Activated B cell treated with CpG ODN at 0.5 μM for 24 hours (primary cell): Measurements from ENCODE around the gene PCDHA5. TPM values are rescaled to one million over a fixed set of nuclear protein-coding genes. Genes with fewer than 3 reads are reported as not detected.
"Not testable (repeated sequence)": the region's sequence is repeated elsewhere in the genome, so short reads cannot be mapped to it uniquely, and the experiment has no call there.

ENCODE experiments used
- ATAC-seq: fragments of 200-7000 bp; cut with Tn5 transposase; one replicate; pipeline ENCODE4 v1.10.0; 2021; ENCODE audit warnings: low read depth, mild to moderate bottlenecking, moderate library complexity
- CTCF ChIA-PET: fragments of 350-600 bp; sonication (Branson Sonifier 250); formaldehyde crosslinking; loops from one replicate; lab custom pipeline; 2021; ENCODE audit warnings: antibody characterized with exemption; lab: Charles Lee
- POLR2A ChIA-PET: fragments of 350-600 bp; sonication (Branson Sonifier 250); formaldehyde crosslinking; loops from one replicate; lab custom pipeline; 2021; ENCODE audit warnings: antibody characterized with exemption; lab: Charles Lee
- DNase-seq: peaks from one replicate; pipeline ENCODE4 v3.0.0; 2022
- H3K27ac Mint-ChIP-seq: one replicate; pipeline ENCODE4 v1.8.0; 2020; ENCODE audit warnings: mixed read lengths
- H3K27me3 Mint-ChIP-seq: one replicate; pipeline ENCODE4 v1.8.0; 2021; ENCODE audit warnings: mixed read lengths
- H3K36me3 Mint-ChIP-seq: one replicate; pipeline ENCODE4 v1.8.0; 2021; ENCODE audit warnings: low read depth, mixed read lengths
- H3K4me1 Mint-ChIP-seq: one replicate; pipeline ENCODE4 v1.8.0; 2021; ENCODE audit warnings: mixed read lengths
- H3K4me3 Mint-ChIP-seq: one replicate; pipeline ENCODE4 v1.8.0; 2020; ENCODE audit warnings: mild to moderate bottlenecking, mixed read lengths
- H3K9me3 Mint-ChIP-seq: one replicate; pipeline ENCODE4 v1.8.0; 2020; ENCODE audit warnings: mixed read lengths
- CTCF ChIP-seq: fragments of 200-600 bp; IDR thresholded peaks from one replicate; pipeline ENCODE4 v1.8.0; 2022; ENCODE audit warnings: antibody characterized with exemption, mild to moderate bottlenecking
- intact Hi-C: fragments of 100-400 bp; cut with micrococcal nuclease; formaldehyde crosslinking; loops from one replicate; pipeline ENCODE4 v1.15.1; 2024
- total RNA-seq: library from RNA; stranded (reverse); gene quantifications from 2 replicates; pipeline ENCODE4 v1.2.3, GENCODE V29; 2022

PCDHA5 gene
- total RNA-seq, 1 donor from 2014 or later = not detected

DNA sequence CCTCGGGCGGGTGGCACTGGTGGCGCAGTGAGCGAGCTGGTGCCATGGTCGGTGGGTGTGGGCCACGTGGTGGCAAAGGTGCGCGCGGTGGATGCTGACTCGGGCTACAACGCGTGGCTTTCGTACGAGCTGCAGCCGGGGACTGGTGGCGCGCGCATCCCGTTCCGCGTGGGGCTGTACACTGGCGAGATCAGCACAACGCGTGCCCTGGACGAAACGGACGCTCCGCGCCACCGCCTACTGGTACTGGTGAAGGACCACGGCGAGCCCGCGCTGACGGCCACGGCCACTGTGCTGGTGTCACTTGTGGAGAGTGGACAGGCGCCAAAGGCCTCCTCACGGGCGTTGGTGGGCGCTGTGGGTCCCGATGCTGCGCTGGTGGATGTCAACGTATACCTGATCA lies 12.5 kb upstream of the PCDHA5 start:
- no peak for DNase-seq
- POLR2A ChIA-PET = no interaction called here
- Mint-ChIP-seq H3K4me1 (no peaks in the 10 kb centered on the region), H3K36me3 (no peaks in the 10 kb centered on the region), H3K27ac (no peak overlapping the region), H3K27me3 (peaks cover 8% of the 10 kb centered on the region), H3K9me3 (peaks cover 22% of the 10 kb centered on the region), H3K4me3 (no peak overlapping the region)
- intact Hi-C loops = no loop called here
- ATAC-seq = no peak
- CTCF ChIA-PET = no interaction called here
- no peak for TF ChIP-seq CTCF

GRCh38 chr5:140822281-140822629 lies 842 bp downstream of the PCDHA5 start:
- POLR2A ChIA-PET = no interaction called here
- TF ChIP-seq CTCF = no peak
- H3K4me1 Mint-ChIP-seq = no peaks in the 10 kb centered on the region
- intact Hi-C loops = no loop called here
- CTCF ChIA-PET = no interaction called here
- no peak overlapping the region for H3K27ac Mint-ChIP-seq
- H3K9me3 Mint-ChIP-seq = peaks cover 3% of the 10 kb centered on the region
- ATAC-seq (no peak), DNase-seq (no peak)
- H3K4me3 Mint-ChIP-seq = no peak overlapping the region
- peaks cover 8% of the 10 kb centered on the region for H3K27me3 Mint-ChIP-seq
- H3K36me3 Mint-ChIP-seq = no peaks in the 10 kb centered on the region

DNA sequence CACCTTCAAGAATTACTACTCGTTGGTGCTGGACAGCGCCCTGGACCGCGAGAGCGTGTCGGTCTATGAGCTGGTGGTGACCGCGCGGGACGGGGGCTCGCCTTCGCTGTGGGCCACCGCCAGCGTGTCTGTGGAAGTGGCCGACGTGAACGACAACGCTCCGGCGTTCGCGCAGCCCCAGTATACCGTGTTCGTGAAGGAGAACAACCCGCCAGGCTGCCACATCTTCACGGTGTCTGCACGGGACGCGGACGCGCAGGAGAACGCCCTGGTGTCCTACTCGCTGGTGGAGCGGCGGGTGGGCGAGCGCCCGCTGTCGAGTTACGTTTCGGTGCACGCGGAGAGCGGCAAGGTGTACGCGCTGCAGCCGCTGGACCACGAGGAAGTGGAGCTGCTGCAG lies 1.6 kb downstream of the PCDHA5 start:
- CTCF ChIA-PET, intact Hi-C loops, H3K4me3 Mint-ChIP-seq, H3K36me3 Mint-ChIP-seq, POLR2A ChIA-PET, H3K27ac Mint-ChIP-seq, ATAC-seq, DNase-seq, H3K27me3 Mint-ChIP-seq, H3K9me3 Mint-ChIP-seq, H3K4me1 Mint-ChIP-seq: not testable (repeated sequence)

DNA sequence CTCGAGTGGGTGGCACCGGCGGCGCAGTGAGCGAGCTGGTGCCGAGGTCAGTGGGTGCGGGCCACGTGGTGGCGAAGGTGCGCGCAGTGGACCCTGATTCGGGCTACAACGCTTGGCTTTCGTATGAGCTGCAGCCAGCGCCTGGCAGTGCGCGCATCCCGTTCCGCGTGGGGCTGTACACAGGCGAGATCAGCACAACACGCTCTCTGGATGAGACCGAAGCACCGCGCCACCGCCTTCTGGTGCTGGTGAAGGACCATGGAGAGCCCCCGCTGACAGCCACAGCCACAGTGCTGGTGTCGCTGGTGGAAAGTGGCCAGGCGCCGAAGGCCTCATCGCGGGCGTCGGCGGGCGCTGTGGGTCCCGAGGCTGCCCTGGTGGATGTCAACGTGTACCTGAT lies 2.1 kb downstream of the PCDHA5 start:
- Mint-ChIP-seq H3K4me3 (no peak overlapping the region), H3K27ac (no peak overlapping the region), H3K36me3 (peaks cover 2% of the 10 kb centered on the region), H3K9me3 (peaks cover 6% of the 10 kb centered on the region), H3K27me3 (peaks cover 9% of the 10 kb centered on the region), H3K4me1 (no peaks in the 10 kb centered on the region)
- DNase-seq (no peak), ATAC-seq (no peak)
- intact Hi-C loops = no loop called here
- ChIA-PET CTCF (no interaction called here), POLR2A (no interaction called here)
- no peak for TF ChIP-seq CTCF

GRCh38 chr5:140827704-140828361 lies 6.4 kb downstream of the PCDHA5 start, which contains the start of gene PCDHA6:
Gene PCDHA6, plus strand, starts transcription at chr5:140827960. Its CDS starts 132 bp downstream, at chr5:140828092.
- H3K36me3 Mint-ChIP-seq = peaks cover 2% of the 10 kb centered on the region

More at GRCh38 chr5:140827704-140828361, 6.4 kb downstream of the PCDHA5 start, which contains the start of gene PCDHA6:
- intact Hi-C loops = no loop called here
- no peaks in the 10 kb centered on the region for H3K4me1 Mint-ChIP-seq
- H3K9me3 Mint-ChIP-seq = peaks cover 10% of the 10 kb centered on the region
- no peak for TF ChIP-seq CTCF
- H3K27ac Mint-ChIP-seq = no peak within 1 kb of the TSS
- ATAC-seq (no peak), DNase-seq (no peak)
- H3K4me3 Mint-ChIP-seq = no peak within 1 kb of the TSS
- H3K27me3 Mint-ChIP-seq = peaks cover 16% of the 10 kb centered on the region
- ChIA-PET CTCF (no interaction called here), POLR2A (no interaction called here)
